Camera-type eye (tissue), 1 donor: ENCODE results near the gene ATP2B1. TPM values are rescaled to one million over a fixed set of nuclear protein-coding genes. Genes with fewer than 3 reads are reported as not detected.

Experiments
- total RNA-seq: library from RNA; depleted of rRNA; stranded (reverse); fragments of >200 nt; gene quantifications from one replicate; pipeline ENCODE4 v1.2.3, GENCODE V29; 2014

ATP2B1 gene
- total RNA-seq = 177 TPM

DNA sequence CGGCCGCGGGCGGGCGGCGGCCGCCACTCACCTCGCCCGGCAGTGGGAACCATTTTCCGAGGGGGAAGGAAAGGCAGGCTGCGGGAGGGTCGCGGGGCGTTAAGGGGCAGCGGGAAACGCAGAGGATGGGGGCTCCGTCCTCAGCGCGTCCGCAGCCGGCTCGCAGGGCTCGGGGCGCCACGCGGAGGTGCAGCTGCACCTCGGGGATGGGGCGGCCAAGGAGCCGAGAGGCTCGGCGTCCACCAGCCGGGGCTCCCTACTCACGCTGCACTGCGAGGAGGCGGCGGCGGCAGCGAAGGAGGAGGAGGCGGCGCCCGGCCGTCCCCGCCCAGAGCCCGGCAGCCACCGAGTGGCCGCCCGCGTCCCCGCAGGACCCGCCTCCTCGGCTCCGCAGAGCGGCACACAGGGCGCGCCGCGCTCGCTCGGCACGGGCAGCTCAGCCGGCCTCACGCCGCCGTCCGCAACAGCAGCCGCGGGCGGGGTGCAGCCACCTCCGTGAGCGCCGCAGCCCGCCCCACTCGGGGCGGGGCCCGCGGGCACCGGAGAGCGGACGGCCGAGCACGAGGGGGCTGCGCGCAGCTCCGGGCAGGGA, at the start of gene ATP2B1:
Gene ATP2B1 (minus strand): TSS at position 274 of the 592 bp plus-strand sequence. CDS start 52,952 bp downstream, outside the sequence.

Other genes with a start within 250 kb of the ATP2B1 start
- 10.3 TPM for gene GALNT4, start 184.0 kb downstream of the ATP2B1 start, total RNA-seq
- 29.8 TPM for gene POC1B, start 182.8 kb downstream of the ATP2B1 start, total RNA-seq